Lung (tissue), 12 donors: Measurements from ENCODE around the gene LMX1A. TPM values are rescaled to one million over a fixed set of nuclear protein-coding genes. Genes with fewer than 3 reads are reported as not detected.

Experiments
- ATAC-seq: fragments of 200-7000 bp; cut with Tn5 transposase; one replicate; pipeline ENCODE4 v1.9.1; 2020; ENCODE audit warnings: moderate number of reproducible peaks; ENCODE audit not compliant: insufficient read depth, low FRiP score
- DNase-seq, 3 donors: peaks; one replicate each; pipeline ENCODE4 v3.0.0-alpha.2; 2013 to 2017
- H3K27ac ChIP-seq, 2 donors: one replicate each; pipeline ENCODE4 v1.5.1; 2013; ENCODE audit warnings: mild to moderate bottlenecking in 2 of 2, moderate library complexity in 2 of 2, control low read depth in 1 of 2, inconsistent platforms in 1 of 2, low read depth in 1 of 2, low read length in 1 of 2
- H3K27me3 ChIP-seq, 3 donors: one replicate each; pipeline ENCODE4 v1.5.1; 2013; ENCODE audit warnings: low read length in 2 of 3; ENCODE audit not compliant: control insufficient read depth in 3 of 3, insufficient read depth in 3 of 3
- H3K36me3 ChIP-seq, 4 donors: one replicate each; pipeline ENCODE4 v1.5.1; 2013; ENCODE audit warnings: low read length in 4 of 4, mild to moderate bottlenecking in 1 of 4, moderate library complexity in 1 of 4; ENCODE audit not compliant: control insufficient read depth in 4 of 4, insufficient read depth in 4 of 4
- H3K4me1 ChIP-seq, 5 donors: one replicate each; pipeline ENCODE4 v1.5.1; 2013; ENCODE audit warnings: low read length in 5 of 5, mild to moderate bottlenecking in 2 of 5, moderate library complexity in 1 of 5; ENCODE audit not compliant: control insufficient read depth in 5 of 5, insufficient read depth in 5 of 5
- H3K4me3 ChIP-seq: one replicate; pipeline ENCODE4 v1.5.1; 2013; ENCODE audit warnings: mild to moderate bottlenecking, control low read depth, moderate library complexity
- H3K9ac ChIP-seq, 2 donors: one replicate each; pipeline ENCODE4 v1.5.1; 2013; ENCODE audit warnings: low read length in 2 of 2, control low read depth in 1 of 2; ENCODE audit not compliant: insufficient read depth in 1 of 2
- H3K9me3 ChIP-seq, 4 donors: one replicate each; pipeline ENCODE4 v1.5.1; 2013; ENCODE audit warnings: low read length in 3 of 4, mild to moderate bottlenecking in 1 of 4, moderate library complexity in 1 of 4; ENCODE audit not compliant: control insufficient read depth in 4 of 4, insufficient read depth in 3 of 4
- CTCF ChIP-seq: IDR thresholded peaks from 2 replicates; pipeline ENCODE4 v1.5.1; 2012; ENCODE audit warnings: mild to moderate bottlenecking; ENCODE audit errors: control extremely low read depth, extremely low read depth
- WGBS, 2 donors: extraction: QIAGEN DNeasy Blood & Tissue Kit; methylation state at CpG; one replicate each; pipeline ENCODE4 v1.1.7; 2013; 5-methylcytosine and 5-hydroxymethylcytosine counted together
- polyA plus RNA-seq, 2 donors: library from polyadenylated mRNA; stranded (reverse); fragments of 200-250 nt; gene quantifications; one replicate each; pipeline ENCODE4 v1.2.1, GENCODE V29; 2013
- total RNA-seq, 2 donors: library from RNA; depleted of rRNA in 1 of 2; stranded (reverse); fragments of >200 nt in 1 of 2; gene quantifications; one replicate each; pipeline ENCODE4 v1.2.1, GENCODE V29; 2014 to 2021
- donor health status: control.
- donor health status: control.
- donor health status: Bipolar disorder and iron deficiency.
- donor health status: healthy.
- donor health status: DM: yes; HTN: yes; CAD: no.

LMX1A gene
- total and polyA plus RNA-seq, 4 donors, result 0.03 TPM; not detected in 3

DNA sequence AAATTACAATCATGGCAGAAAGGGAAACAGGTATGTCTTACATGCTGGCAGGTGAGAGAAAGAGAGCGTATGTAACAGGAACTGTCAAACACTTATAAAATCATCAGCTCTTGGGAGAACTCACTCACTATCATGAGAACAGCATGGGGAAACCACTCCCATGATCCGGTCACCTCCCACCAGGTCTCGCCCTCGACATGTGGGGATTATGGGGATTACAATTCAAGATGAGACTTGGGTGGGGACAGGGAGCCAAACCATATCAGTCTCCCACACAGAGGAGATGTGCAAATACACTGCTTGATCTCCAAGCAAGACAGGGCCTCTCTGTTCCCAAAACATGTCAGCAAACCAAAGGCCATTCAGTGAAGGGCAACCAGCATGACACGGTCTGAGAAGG is 27.4 kb downstream of the LMX1A start:
- no peak for TF ChIP-seq CTCF
- ATAC-seq (no peak), DNase-seq (no peak)
- Histone ChIP-seq H3K4me1 (no peaks in the 10 kb centered on the region), H3K9me3 (peaks cover 0 to 5% (median 0%) of the 10 kb centered on the region in 4 donors), H3K36me3 (no peaks in the 10 kb centered on the region), H3K4me3 (no peak overlapping the region), H3K9ac (no peak overlapping the region), H3K27ac (no peak overlapping the region), H3K27me3 (peaks cover 0 to 7% (median 4%) of the 10 kb centered on the region in 3 donors)
- WGBS, 2 donors, result 79 to 82% methylated on average over 5 of the region's 5 CpGs

DNA sequence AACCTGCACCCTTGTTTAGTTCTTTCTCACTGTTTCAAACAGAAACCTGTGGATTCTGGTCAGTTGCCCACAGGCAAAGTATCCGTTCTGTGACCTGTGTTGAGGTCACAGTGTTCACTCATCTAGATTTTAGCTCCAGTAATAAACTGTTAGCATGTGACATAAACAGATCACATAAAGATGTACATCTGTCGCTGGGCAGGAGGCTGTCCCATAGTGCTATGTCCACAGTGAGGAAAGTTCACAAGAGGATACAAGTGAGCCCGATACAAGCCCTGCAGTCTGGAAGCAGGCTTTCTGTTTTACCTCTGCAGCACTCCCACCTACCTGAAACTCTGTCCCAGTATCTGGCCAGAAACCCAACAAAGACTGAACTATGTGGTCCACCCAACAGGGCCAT is 28.4 kb downstream of the LMX1A start:
- DNase-seq (no peak), ATAC-seq (no peak)
- 60 to 71% methylated on average over 3 of the region's 3 CpGs for WGBS, 2 donors
- H3K4me3 ChIP-seq, result no peak overlapping the region
- no peak for TF ChIP-seq CTCF
- no peak overlapping the region for H3K9ac ChIP-seq
- H3K27ac ChIP-seq, result no peak overlapping the region
- no peaks in the 10 kb centered on the region for H3K36me3 ChIP-seq
- peaks cover 0 to 4% (median 2%) of the 10 kb centered on the region in 3 donors for H3K27me3 ChIP-seq
- no peaks in the 10 kb centered on the region for H3K4me1 ChIP-seq
- H3K9me3 ChIP-seq, result peaks cover 0 to 5% (median 0%) of the 10 kb centered on the region in 4 donors

- H3K9ac ChIP-seq, result no peak overlapping the region
- no peak for ATAC-seq
Observed at GRCh38 chr1:165327538-165327937, 29.0 kb downstream of the LMX1A start.

More at GRCh38 chr1:165327538-165327937, 29.0 kb downstream of the LMX1A start:
- H3K27me3 ChIP-seq, result peaks cover 0 to 4% (median 2%) of the 10 kb centered on the region in 3 donors
- H3K4me1 ChIP-seq, result no peaks in the 10 kb centered on the region
- no peaks in the 10 kb centered on the region for H3K36me3 ChIP-seq
- TF ChIP-seq CTCF, result no peak
- no peak for DNase-seq
- H3K9me3 ChIP-seq, result peaks cover 0 to 5% (median 0%) of the 10 kb centered on the region in 4 donors
- no peak overlapping the region for H3K27ac ChIP-seq
- 63 to 81% methylated on average over 2 of the region's 2 CpGs for WGBS, 2 donors
- H3K4me3 ChIP-seq, result no peak overlapping the region
